GM12801 (cell line): Measurements from ENCODE around the gene AVL9.

Experiments
- CTCF ChIP-seq: IDR thresholded peaks from one replicate; pipeline ENCODE4 v1.5.1; 2011; ENCODE audit warnings: control low read depth; ENCODE audit not compliant: insufficient read length; ENCODE audit errors: extremely low read depth

The AVL9 gene

DNA sequence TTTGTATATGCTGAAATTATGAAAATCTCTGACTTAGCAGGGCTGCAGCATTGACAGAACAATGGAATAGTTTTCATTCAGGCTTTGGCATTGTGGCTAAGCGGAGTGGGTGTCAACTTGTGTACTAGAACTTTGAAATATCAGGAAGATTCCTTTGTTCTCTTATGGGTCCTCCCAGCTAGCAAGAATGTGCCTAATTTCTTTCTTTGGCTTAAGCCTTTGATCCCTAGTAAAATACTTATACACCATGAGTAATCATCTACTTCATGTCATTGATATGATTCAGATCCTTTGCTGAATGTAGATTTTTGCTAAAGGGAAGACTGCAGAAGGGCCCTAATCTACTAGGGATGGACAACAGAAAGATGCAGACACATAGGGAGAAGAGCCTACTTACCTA is 6.2 kb downstream of the AVL9 start:
- no peak for TF ChIP-seq CTCF

- TF ChIP-seq CTCF = no peak
These were observed 7.4 kb downstream of the AVL9 start for GRCh38 chr7:32502728-32503127.

GRCh38 chr7:32506266-32507054 is 11.2 kb downstream of the AVL9 start:
- no peak for TF ChIP-seq CTCF

DNA sequence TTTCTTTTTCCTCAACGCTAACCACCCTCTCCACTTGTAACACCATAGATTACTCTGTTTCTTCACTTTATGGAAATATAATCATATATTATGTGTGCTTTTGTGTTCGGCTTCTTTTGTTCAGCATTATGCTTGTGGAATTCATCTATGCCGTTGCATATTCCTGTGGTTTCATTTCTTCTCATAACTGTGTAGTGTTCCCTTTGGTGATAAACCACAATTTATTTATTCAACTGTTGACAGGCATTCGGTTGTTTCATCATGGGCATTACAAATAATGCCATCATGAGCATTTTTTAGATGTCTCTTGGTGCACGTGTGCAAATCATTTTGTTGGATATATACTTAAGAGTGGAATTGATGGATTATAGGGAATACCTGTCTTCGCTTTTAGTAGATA is 12.1 kb downstream of the AVL9 start:
- TF ChIP-seq CTCF = no peak

GRCh38 chr7:32511791-32512190 is 16.5 kb downstream of the AVL9 start:
- no peak for TF ChIP-seq CTCF

GRCh38 chr7:32513210-32513609 is 17.9 kb downstream of the AVL9 start:
- no peak for TF ChIP-seq CTCF

DNA sequence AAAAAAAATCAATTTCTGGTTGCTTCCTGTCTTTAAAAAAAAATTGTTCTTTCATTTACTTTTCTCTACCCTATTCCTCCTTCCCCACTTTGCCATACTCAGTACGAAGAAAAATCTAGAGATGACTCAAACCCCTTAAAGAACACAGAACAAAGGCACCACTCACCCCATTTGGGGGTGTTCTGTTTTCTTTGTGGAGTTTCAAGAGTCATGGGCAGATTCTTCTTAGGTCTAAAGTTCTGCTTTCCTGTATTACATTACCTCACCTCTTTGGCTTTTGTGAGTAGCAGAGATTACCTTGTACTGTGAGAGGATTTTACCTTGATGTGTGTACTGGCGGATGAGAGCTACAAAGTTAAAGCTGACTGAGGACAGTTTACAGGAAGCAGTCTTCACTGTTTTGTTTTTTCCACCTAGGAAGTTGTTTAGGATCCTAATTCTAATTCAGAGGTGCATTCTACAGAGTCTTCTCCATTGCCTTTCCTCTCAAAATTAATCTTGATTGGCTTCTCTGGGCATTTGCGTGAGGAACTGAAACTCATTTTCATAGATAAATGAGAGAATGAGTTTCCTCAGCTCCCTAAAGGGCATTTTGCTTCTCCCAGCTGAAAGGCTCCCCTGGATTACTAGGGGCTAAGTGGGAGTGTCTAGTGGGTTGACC is 20.7 kb downstream of the AVL9 start:
- no peak for TF ChIP-seq CTCF
